Suppressor macrophage (primary cell): ENCODE results near the gene ADORA2A.

Source experiments
- DNase-seq, 4 experiments: peaks; one replicate each; pipeline ENCODE4 v3.0.0-alpha.2; 2020 to 2022

The ADORA2A gene

GRCh38 chr22:24419475-24419850 lies 7.9 kb upstream of the ADORA2A start:
- DNase-seq: no peak

GRCh38 chr22:24420072-24420976 lies 7.1 kb upstream of the ADORA2A start:
- DNase-seq: no peak

- no peak for DNase-seq
These were observed 6.4 kb upstream of the ADORA2A start for GRCh38 chr22:24420977-24421343.

GRCh38 chr22:24421428-24421931 lies 5.9 kb upstream of the ADORA2A start:
- DNase-seq: no peak

- DNase-seq: no peak
These were observed 5.2 kb upstream of the ADORA2A start for GRCh38 chr22:24422102-24422665.

GRCh38 chr22:24423519-24424000 lies 3.8 kb upstream of the ADORA2A start:
- peak; percentile 64 to 86 (median 78) for DNase-seq

GRCh38 chr22:24424001-24424900 lies 3.1 kb upstream of the ADORA2A start:
- peak in 3 of 4 experiments; percentile 12 to 46 (median 35) for DNase-seq

GRCh38 chr22:24424901-24425775 lies 2.3 kb upstream of the ADORA2A start:
- no peak for DNase-seq

GRCh38 chr22:24426436-24426835 lies 963 bp upstream of the ADORA2A start:
- DNase-seq: no peak

- no peak for DNase-seq
These were observed 424 bp upstream of the ADORA2A start for GRCh38 chr22:24426851-24427499.

GRCh38 chr22:24428751-24429410 lies 1.5 kb downstream of the ADORA2A start:
- no peak for DNase-seq

GRCh38 chr22:24429411-24430365 lies 2.3 kb downstream of the ADORA2A start:
- DNase-seq: peak in 1 of 4 experiments; percentile 33

- DNase-seq: no peak
These were observed 3.3 kb downstream of the ADORA2A start for GRCh38 chr22:24430431-24431308.

- no peak for DNase-seq
These were observed 4.1 kb downstream of the ADORA2A start for GRCh38 chr22:24431309-24432034.

- no peak for DNase-seq
These were observed 4.9 kb downstream of the ADORA2A start for GRCh38 chr22:24432059-24432853.

GRCh38 chr22:24433001-24433827 lies 5.8 kb downstream of the ADORA2A start:
- DNase-seq: no peak
